Mononuclear cell (primary cell): ENCODE measurements around the gene SPEF2. TPM values are rescaled to one million over a fixed set of nuclear protein-coding genes. Genes with fewer than 3 reads are reported as not detected.

Experiments used
- H3K27me3 ChIP-seq: 2 replicates; pipeline ENCODE4 v1.6.0; 2011; ENCODE audit warnings: low read length, control low read depth; ENCODE audit not compliant: insufficient read depth
- H3K4me1 ChIP-seq: 2 replicates; pipeline ENCODE4 v1.5.1; 2011; ENCODE audit warnings: mild to moderate bottlenecking, low read length, control low read depth; ENCODE audit not compliant: insufficient read depth
- H3K4me3 ChIP-seq: 2 replicates; pipeline ENCODE4 v1.5.1; 2011; ENCODE audit warnings: mild to moderate bottlenecking, low read length, moderate library complexity
- H3K9me3 ChIP-seq: 2 replicates; pipeline ENCODE4 v1.5.1; 2011; ENCODE audit warnings: low read depth, mild to moderate bottlenecking, control low read depth, low read length
- total RNA-seq: library from RNA; depleted of rRNA; stranded (reverse); fragments of >200 nt; gene quantifications from one replicate; pipeline ENCODE4 v1.2.3, GENCODE V29; 2012

The SPEF2 gene
- total RNA-seq, 1 donor = 2.9 TPM

DNA sequence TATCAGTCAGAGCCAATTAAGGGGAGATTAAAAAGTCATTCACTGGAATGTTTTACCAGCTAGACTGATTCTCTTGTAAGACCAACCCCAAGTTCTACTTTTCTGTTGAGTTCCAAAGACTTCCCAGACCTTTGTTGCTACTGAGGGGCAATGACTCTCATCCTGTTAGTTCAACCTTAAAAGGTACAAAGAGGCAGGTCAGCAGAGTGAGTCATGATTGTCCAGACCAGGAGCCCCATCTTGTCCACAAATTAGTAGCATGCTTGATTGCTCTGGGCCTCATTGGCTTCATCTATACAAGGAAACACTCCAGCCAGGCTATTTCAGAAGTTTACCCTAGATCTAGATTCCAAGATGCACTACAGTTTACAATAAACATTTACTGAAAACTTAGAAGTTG, 159.1 kb downstream of the SPEF2 start:
- Histone ChIP-seq H3K27me3 (no peaks in the 10 kb centered on the region), H3K4me3 (no peak overlapping the region), H3K4me1 (peaks cover 3% of the 10 kb centered on the region), H3K9me3 (no peaks in the 10 kb centered on the region)

DNA sequence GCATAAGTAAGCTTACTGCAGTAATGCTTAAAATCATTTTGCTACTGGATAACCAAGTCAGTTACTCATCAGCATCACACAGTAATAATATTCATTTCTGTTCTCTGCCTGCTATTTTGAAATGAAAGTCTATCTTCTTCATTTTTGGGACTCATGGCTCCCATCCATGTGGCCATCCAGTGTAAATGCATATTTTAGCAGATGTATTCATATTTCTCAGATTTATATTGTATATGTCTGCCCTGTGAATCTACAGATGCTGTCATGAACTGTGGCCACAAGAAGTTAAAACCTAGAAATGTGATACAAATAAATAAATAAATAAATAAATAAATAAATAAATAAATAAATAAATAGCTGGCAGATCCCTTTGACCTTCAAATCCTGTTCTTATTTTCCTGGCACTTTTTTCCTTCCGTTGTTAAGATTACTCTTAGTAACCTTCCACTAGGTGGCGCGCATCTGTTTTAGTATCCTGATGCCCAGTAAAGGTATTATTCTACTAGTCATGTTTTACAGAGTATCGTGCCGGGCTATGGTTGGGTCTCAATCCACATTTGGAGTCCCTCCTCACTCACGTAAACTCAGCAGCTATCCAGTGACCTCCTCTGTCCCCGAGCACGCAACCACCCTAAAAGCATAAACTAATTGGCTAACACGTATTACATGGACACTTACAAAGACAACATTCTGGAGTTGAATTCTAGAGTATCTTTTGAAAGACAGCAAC, 159.9 kb downstream of the SPEF2 start:
- H3K27me3 ChIP-seq = no peaks in the 10 kb centered on the region
- no peak overlapping the region for H3K4me3 ChIP-seq
- peaks cover 3% of the 10 kb centered on the region for H3K4me1 ChIP-seq
- H3K9me3 ChIP-seq = no peaks in the 10 kb centered on the region

DNA sequence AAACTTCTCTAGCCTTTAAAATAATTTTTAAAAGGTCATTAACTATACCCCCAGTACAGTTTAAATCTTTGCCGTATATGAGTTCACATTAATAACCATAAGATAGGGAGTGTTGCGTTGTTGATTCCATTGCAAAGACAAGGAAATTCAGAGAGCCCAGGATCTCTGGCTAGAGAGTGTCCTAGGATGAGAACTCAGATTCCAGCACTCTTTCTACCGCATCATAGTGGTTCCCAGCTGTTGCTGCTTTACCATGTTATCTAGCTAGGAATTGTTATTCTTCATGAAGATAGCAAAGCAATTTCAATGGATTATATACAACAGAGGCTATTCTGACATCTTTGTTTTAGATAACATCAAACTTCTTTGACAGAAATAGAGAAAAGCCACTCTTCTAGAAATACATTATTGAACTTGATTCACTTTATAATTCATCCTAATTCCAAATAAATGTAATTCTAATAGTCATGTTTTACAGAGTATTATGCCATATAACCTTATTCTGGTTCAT, 160.7 kb downstream of the SPEF2 start:
- Histone ChIP-seq H3K27me3 (no peaks in the 10 kb centered on the region), H3K4me1 (peaks cover 3% of the 10 kb centered on the region), H3K9me3 (no peaks in the 10 kb centered on the region), H3K4me3 (no peak overlapping the region)

DNA sequence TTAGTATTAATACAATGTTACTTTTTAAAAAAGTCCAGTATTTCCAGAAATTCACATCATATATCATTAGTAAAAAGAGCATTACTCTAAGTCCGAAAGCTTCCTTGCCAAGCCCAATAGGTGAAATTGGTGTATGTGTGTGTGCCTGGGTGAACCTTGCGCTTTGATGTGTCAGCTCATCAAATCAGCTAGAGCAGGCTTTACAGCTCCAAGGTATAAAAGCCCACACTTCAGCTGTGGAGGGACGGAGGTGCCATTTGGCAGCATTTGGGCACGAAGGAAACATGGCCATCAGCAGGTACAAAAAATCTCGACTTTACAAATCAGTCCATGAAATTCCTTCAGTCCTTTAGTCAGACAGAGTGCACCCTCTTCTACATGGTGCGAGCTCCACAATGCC, 162.6 kb downstream of the SPEF2 start:
- Histone ChIP-seq H3K4me1 (peaks cover 8% of the 10 kb centered on the region), H3K27me3 (no peaks in the 10 kb centered on the region), H3K4me3 (no peak overlapping the region), H3K9me3 (no peaks in the 10 kb centered on the region)

DNA sequence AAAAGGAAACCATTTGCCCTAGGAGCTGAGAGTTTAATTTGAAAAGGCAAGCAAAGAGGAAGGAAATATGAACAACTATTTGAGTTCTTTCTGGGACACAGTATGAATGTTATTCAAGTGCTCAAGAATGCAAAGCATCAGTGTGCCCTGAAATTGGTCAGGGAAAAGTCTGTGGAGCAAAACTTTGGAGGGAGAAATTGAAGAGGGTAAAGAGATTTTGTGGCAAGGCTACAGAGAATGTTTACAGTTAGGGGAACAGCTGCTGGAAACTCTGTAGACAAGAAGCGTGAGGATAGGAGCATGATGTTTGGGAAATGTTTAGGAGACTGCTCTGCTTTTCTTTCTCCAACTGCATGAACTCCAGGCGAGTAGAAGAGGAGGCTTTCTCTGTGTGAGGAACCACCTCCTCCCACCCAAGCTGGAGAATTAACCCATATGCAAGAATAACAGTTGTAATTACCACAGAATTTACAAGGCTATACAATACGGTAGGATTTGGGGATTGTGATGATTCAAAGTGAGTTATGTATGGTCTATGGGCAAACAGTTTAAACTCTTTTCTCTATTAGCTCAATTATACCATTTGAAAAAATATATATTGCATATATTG, 163.6 kb downstream of the SPEF2 start:
- Histone ChIP-seq H3K9me3 (no peaks in the 10 kb centered on the region), H3K4me1 (peaks cover 12% of the 10 kb centered on the region), H3K4me3 (no peak overlapping the region), H3K27me3 (no peaks in the 10 kb centered on the region)

DNA sequence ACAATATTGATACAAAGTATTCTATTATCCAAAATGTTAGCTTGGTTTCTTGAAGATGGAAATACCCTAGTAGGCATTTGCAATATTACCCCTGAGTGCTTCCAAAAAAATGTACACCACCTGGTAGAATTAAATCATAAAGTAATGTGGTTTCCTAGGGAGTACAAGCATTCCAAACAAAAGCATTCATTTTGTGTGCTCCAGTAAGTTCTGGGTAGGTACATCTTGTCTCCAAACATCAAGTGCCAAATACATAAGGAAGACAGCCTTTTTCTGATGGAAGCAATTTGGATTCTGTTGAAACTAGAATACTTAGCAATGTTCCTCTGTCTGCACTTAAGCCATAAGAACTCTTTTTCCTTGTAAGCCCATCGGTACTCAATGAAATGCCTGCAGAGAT, 165.9 kb downstream of the SPEF2 start:
- Histone ChIP-seq H3K27me3 (no peaks in the 10 kb centered on the region), H3K4me1 (peaks cover 12% of the 10 kb centered on the region), H3K9me3 (no peaks in the 10 kb centered on the region), H3K4me3 (no peak overlapping the region)

DNA sequence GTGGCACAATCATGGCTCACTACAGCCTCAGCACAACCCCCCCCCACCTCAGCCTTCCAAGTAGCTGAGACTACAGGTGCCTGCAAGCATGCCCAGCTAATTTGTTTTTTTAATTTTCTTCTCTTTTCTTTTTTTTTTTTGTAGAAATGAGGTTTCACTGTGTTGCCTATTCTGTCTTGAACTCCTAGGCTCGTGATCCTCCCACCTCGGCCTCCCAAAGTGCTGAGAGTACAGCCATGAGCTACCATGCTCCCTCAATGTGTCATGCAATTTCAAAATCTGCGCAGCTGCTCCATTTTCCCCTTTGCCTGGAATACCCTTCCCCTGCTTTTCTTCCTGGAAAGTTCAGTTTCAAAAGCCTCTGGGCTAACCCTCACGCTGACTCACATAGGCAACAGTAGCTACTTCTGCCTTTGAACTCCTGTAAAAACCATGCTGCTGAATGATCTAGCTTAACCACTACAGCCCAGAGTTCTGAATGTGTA, 168.0 kb downstream of the SPEF2 start:
- H3K27me3 ChIP-seq = no peaks in the 10 kb centered on the region
- H3K4me1 ChIP-seq = peaks cover 9% of the 10 kb centered on the region
- no peaks in the 10 kb centered on the region for H3K9me3 ChIP-seq
- no peak overlapping the region for H3K4me3 ChIP-seq

DNA sequence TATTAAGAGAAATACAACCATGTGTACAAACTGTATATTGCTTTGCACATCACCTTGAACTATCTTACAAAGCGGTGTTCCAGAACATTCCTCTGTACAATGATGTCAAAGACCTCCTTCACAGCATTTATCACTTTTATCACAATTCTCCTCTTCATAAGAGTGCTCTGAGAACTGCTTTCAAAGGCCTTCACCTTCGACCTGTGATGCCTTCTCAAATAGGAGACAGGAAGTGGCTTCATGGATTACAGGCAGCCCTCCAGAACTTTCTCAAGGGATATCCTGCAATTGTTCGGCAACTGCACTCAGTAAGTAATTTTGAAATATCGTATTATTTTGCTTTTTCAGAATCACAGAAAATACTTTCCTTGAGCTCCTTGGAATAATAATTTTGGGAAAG, 171.1 kb downstream of the SPEF2 start:
- peaks cover 9% of the 10 kb centered on the region for H3K4me1 ChIP-seq
- H3K4me3 ChIP-seq = no peak overlapping the region
- H3K9me3 ChIP-seq = no peaks in the 10 kb centered on the region
- H3K27me3 ChIP-seq = no peaks in the 10 kb centered on the region

DNA sequence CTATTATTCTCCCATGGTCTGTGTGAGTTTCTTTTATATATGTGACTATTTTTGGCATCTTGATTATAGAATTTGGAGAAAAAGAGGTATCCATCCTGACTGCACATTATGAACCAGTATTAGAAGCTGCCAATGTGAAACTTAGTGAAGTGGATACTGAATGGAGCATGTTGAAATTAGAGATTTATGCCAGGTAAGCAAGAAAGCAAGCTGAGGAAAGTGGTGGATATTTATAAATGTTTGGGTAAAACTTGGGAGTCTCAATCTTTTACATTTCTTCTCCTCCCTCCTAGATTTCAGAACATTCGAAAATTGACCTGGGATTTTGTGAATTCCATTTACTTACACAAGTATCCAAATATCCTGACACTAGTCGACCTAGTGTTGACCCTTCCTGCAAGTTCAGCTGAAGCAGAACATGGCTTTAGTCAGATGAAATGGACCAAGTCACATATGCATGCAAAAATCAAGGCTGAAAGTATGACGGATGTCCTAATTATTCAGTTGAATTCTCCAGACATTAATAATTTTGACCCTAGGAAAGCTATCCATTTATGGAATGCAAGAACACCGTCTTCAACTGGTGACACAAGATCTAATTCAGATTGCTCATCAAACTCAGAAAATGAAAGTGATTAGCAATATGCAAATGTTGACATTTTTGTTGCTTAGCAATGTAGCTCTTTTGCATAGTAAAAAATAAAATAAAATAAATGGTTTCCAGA, 172.2 kb downstream of the SPEF2 start:
- H3K4me3 ChIP-seq = no peak overlapping the region
- no peaks in the 10 kb centered on the region for H3K9me3 ChIP-seq
- H3K4me1 ChIP-seq = peaks cover 5% of the 10 kb centered on the region
- H3K27me3 ChIP-seq = no peaks in the 10 kb centered on the region

DNA sequence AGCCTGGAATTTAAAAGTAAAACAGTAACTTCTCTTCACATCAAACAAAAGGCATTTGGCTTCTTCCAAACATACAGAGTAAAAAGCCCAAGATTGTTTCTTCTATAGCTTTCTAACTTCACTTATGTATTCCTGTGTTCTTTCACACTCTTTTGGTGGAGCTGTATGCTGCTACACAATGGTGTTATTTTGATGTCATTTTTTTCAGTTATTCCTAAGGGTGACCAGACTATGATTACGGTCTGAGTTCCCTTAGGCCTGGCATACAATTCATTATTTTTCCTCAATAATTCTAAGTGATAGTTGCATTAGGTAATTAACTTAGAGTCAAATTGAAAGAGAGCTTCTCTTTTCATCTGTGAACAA, 172.8 kb downstream of the SPEF2 start:
- no peak overlapping the region for H3K4me3 ChIP-seq
- no peaks in the 10 kb centered on the region for H3K9me3 ChIP-seq
- no peaks in the 10 kb centered on the region for H3K27me3 ChIP-seq
- peaks cover 5% of the 10 kb centered on the region for H3K4me1 ChIP-seq

DNA sequence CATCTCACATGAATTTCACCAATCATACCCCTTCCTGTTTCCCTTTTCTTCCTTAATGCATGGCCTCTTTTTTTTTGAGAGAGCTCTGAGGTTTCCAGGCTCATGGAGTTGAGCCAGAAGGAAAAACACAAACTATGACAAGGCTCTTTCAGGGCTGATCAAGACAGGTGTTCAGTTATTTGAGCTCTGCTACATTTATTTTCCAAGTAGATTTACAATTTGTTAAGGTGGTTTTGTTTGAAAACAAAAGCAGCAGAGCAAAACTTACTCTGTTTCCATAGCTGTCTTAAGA, 176.6 kb downstream of the SPEF2 start:
- H3K4me3 ChIP-seq = no peak overlapping the region
- H3K4me1 ChIP-seq = no peaks in the 10 kb centered on the region
- no peaks in the 10 kb centered on the region for H3K27me3 ChIP-seq
- H3K9me3 ChIP-seq = no peaks in the 10 kb centered on the region

DNA sequence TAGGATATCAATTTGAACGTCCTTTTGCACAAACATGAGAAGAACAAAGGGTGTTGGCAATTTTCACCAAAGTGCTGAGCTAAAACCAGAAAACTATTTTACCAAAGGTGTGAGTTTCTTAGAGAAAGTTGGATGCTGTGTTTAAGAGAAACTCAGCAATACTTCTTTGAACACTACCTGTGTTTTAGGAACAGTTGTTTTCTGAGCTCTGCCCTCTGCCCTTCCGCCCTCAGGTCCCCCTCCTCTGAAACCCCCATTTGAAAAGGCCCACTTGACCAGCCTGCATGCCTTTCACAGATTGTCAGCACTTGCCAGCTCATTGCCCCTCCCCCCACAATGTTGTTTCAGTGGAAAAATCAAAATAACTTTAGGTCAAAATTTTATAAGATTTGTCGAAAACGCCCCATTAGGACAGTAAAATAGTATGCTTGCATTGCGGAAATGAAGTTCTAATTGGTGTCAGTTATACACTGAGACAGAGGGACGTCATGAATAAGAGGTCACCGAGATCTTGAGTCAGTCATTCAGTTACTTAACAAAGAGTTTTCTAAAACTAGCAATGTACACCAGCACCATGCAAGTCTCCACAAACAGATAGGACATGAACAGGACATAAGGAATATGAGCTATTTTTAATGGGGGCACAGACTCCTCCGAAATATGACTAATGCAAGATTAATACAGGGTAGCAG, 177.2 kb downstream of the SPEF2 start:
- Histone ChIP-seq H3K9me3 (no peaks in the 10 kb centered on the region), H3K4me1 (no peaks in the 10 kb centered on the region), H3K4me3 (no peak overlapping the region), H3K27me3 (no peaks in the 10 kb centered on the region)

DNA sequence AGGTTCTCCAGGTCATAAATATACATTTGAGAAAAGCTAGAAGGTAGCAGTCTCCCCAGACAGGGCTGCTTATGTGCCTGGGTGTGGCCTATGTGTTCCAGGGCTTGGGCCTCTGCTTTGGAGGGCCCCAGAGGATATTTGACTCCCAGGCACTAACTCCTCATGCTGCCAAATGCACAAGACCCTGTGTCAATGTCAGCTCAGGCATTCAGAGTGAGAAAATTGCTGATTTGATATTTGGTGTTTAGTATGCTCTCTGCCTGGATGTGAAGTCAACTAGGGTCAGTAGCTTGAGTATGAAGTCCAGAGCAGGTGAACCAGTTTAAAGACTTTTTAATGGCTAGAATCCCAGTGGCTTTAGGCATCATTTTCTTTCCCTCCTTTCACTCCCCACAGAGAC, 181.5 kb downstream of the SPEF2 start:
- Histone ChIP-seq H3K4me3 (no peak overlapping the region), H3K4me1 (peaks cover 13% of the 10 kb centered on the region), H3K27me3 (no peaks in the 10 kb centered on the region), H3K9me3 (no peaks in the 10 kb centered on the region)

DNA sequence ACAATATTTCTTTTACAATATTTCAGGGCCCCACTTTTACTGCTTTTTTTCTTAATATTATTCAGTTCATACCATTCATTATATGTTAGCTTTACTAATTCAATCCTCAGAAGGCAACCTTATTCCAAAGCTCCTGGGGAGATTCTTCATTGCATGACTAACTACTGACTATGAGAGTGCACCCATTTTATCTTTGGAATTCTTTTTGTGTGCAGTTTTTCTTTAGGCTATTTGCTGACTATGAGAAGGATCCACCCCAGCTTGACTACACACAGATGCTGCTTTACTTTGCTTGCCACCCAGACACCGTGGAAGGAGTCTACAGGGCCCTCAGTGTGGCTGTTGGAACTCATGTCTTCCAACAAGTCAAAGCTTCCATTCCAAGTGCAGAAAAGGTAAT, 182.1 kb downstream of the SPEF2 start:
- no peak overlapping the region for H3K4me3 ChIP-seq
- peaks cover 13% of the 10 kb centered on the region for H3K4me1 ChIP-seq

DNA sequence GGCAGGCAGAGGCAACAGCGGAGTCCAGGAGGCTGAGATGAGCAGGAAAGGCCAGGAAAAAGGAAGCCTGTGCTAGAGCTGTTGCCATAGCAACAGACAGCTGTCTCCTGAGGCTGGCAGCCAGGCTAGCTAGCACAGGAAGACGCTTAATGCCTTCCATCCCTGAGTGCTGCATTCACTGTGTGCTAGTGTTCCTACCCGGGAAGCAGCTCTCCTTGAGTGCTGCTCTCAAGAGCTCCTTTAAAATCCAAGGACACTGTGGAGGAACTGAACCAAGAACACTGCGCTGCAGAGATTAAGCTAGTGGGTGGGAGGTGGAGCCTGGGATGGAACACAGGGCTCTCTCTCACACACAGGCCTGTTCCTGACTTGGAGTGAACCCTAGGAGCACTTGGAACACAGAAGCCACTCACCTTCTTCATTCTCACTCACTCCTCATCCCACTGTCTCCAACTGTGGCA, 185.6 kb downstream of the SPEF2 start:
- Histone ChIP-seq H3K4me3 (no peak overlapping the region), H3K9me3 (no peaks in the 10 kb centered on the region), H3K27me3 (no peaks in the 10 kb centered on the region), H3K4me1 (peaks cover 13% of the 10 kb centered on the region)

More for the DNA sequence above, 182.1 kb downstream of the SPEF2 start:
- Histone ChIP-seq H3K9me3 (no peaks in the 10 kb centered on the region), H3K27me3 (no peaks in the 10 kb centered on the region)
